ENCODE results near the gene ANKS1B.

The ANKS1B gene

GRCh38 chr12:99099786-99100185 lies 885.0 kb downstream of the ANKS1B start:
- no peak for DNase-seq

- no peak for DNase-seq
Observed at GRCh38 chr12:99097171-99097570, 887.6 kb downstream of the ANKS1B start.

GRCh38 chr12:99093166-99093565 lies 891.6 kb downstream of the ANKS1B start:
- no peak for DNase-seq

GRCh38 chr12:99092100-99092851 lies 892.5 kb downstream of the ANKS1B start:
- DNase-seq, result no peak

- no peak for DNase-seq
Observed at GRCh38 chr12:99087278-99087677, 897.5 kb downstream of the ANKS1B start.

GRCh38 chr12:99079811-99080210 lies 904.9 kb downstream of the ANKS1B start:
- no peak for DNase-seq

GRCh38 chr12:99068993-99069747 lies 915.6 kb downstream of the ANKS1B start:
- DNase-seq, result no peak

GRCh38 chr12:99067171-99067785 lies 917.5 kb downstream of the ANKS1B start:
- DNase-seq, result no peak

GRCh38 chr12:99066726-99067125 lies 918.0 kb downstream of the ANKS1B start:
- no peak for DNase-seq

- no peak for DNase-seq
Observed at GRCh38 chr12:99063182-99063581, 921.6 kb downstream of the ANKS1B start.

GRCh38 chr12:99059824-99060511 lies 924.8 kb downstream of the ANKS1B start:
- no peak for DNase-seq

- no peak for DNase-seq
Observed at GRCh38 chr12:99057670-99058069, 927.1 kb downstream of the ANKS1B start.

- DNase-seq, result no peak
Observed at GRCh38 chr12:99056186-99056585, 928.5 kb downstream of the ANKS1B start.

- DNase-seq, result no peak
Observed at GRCh38 chr12:99055299-99055698, 929.4 kb downstream of the ANKS1B start.

GRCh38 chr12:99054601-99055128 lies 930.1 kb downstream of the ANKS1B start:
- no peak for DNase-seq

GRCh38 chr12:99053616-99054362 lies 930.9 kb downstream of the ANKS1B start:
- no peak for DNase-seq

- DNase-seq, result no peak
Observed at GRCh38 chr12:99049774-99050173, 935.0 kb downstream of the ANKS1B start.

GRCh38 chr12:99045158-99045557 lies 939.6 kb downstream of the ANKS1B start:
- DNase-seq, result no peak

- peak; percentile 24 to 35 for DNase-seq
Observed at GRCh38 chr12:99043319-99043914, 941.3 kb downstream of the ANKS1B start.

- DNase-seq, result no peak
Observed at GRCh38 chr12:99042226-99042625, 942.5 kb downstream of the ANKS1B start.

GRCh38 chr12:99039367-99040120 lies 945.2 kb downstream of the ANKS1B start:
- no peak for DNase-seq
